PC-3 (cell line): Measurements from ENCODE around the gene PCYT1B. TPM values are rescaled to one million over a fixed set of nuclear protein-coding genes. Genes with fewer than 3 reads are reported as not detected.

ENCODE experiments used
- ATAC-seq: fragments of 200-7000 bp; cut with Tn5 transposase; 2 replicates; pipeline ENCODE4 v1.9.1; 2020; ENCODE audit warnings: mild to moderate bottlenecking, moderate library complexity
- BruUV-seq: library from RNA; stranded (reverse); fragments of 400-500 nt; replicated peaks from 2 replicates; lab custom pipeline; 2021; lab: Mats Ljungman, UMichigan
- CTCF ChIA-PET: fragments of 300-600 bp; sonication (Branson Sonifier 250); formaldehyde crosslinking; loops from one replicate; lab custom pipeline; 2022; ENCODE audit warnings: antibody characterized with exemption; lab: Charles Lee
- POLR2A ChIA-PET: fragments of 300-600 bp; sonication (Branson Sonifier 250); formaldehyde crosslinking; loops from one replicate; lab custom pipeline; 2022; ENCODE audit warnings: antibody characterized with exemption; ENCODE audit not compliant: unreplicated experiment; lab: Charles Lee
- DNase-seq: peaks from one replicate; pipeline ENCODE4 v3.0.0-alpha.2; 2015
- H2AFZ ChIP-seq: fragments of 300-600 bp; sonication (generic); 2 replicates; pipeline ENCODE4 v1.6.0; 2016; ENCODE audit warnings: antibody characterized with exemption, low read length
- H3F3A ChIP-seq: fragments of 300-600 bp; sonication (generic); one replicate; pipeline ENCODE4 v1.6.0; 2017; ENCODE audit warnings: antibody characterized with exemption, low read length, control low read depth, mild to moderate bottlenecking; ENCODE audit not compliant: unreplicated experiment
- H3K27ac ChIP-seq: fragments of 300-600 bp; sonication (generic); 2 replicates; pipeline ENCODE4 v1.5.1; 2016; ENCODE audit warnings: mild to moderate bottlenecking, low read length
- H3K27me3 ChIP-seq: fragments of 300-600 bp; sonication (generic); 2 replicates; pipeline ENCODE4 v1.6.1; 2016; ENCODE audit warnings: low read length, mixed read lengths
- H3K36me3 ChIP-seq: fragments of 300-600 bp; sonication (generic); 2 replicates; pipeline ENCODE4 v1.6.1; 2016; ENCODE audit warnings: low read depth, mixed run types, low read length, mixed read lengths
- H3K4me1 ChIP-seq: fragments of 300-600 bp; sonication (generic); 2 replicates; pipeline ENCODE4 v1.5.1; 2016; ENCODE audit warnings: low read length; ENCODE audit not compliant: insufficient read depth
- H3K4me2 ChIP-seq: fragments of 300-600 bp; sonication (generic); 2 replicates; pipeline ENCODE4 v1.6.0; 2016; ENCODE audit warnings: low read length
- H3K4me3 ChIP-seq: fragments of 300-600 bp; sonication (generic); 2 replicates; pipeline ENCODE4 v1.5.1; 2016; ENCODE audit warnings: mild to moderate bottlenecking, low read length, mixed read lengths
- H3K79me2 ChIP-seq: fragments of 300-600 bp; sonication (generic); 2 replicates; pipeline ENCODE4 v1.6.1; 2017; ENCODE audit warnings: low read length, mixed read lengths
- H3K9ac ChIP-seq: fragments of 300-600 bp; sonication (generic); 2 replicates; pipeline ENCODE4 v1.6.0; 2016; ENCODE audit warnings: mild to moderate bottlenecking, low read length
- H3K9me2 ChIP-seq: fragments of 300-600 bp; sonication (generic); replicated peaks from 2 replicates; pipeline ENCODE4 v1.6.1; 2016; ENCODE audit warnings: mixed run types, low read length, mixed read lengths
- H3K9me3 ChIP-seq: fragments of 300-600 bp; sonication (generic); 2 replicates; pipeline ENCODE4 v1.6.1; 2016; ENCODE audit warnings: low read length, mixed read lengths
- H4K20me1 ChIP-seq: fragments of 300-600 bp; sonication (generic); 2 replicates; pipeline ENCODE4 v1.6.1; 2016; ENCODE audit warnings: low read length, mixed read lengths
- EZH2 ChIP-seq: fragments of 300-600 bp; sonication (generic); IDR thresholded peaks from one replicate; pipeline ENCODE4 v1.6.1; 2017; ENCODE audit warnings: antibody characterized with exemption, mild to moderate bottlenecking, low read length; ENCODE audit not compliant: unreplicated experiment
- EZH2phosphoT487 ChIP-seq: fragments of 300-600 bp; sonication (generic); IDR thresholded peaks from 2 replicates; pipeline ENCODE4 v1.6.1; 2018; ENCODE audit warnings: mild to moderate bottlenecking, antibody characterized with exemption, low read length, borderline replicate concordance
- intact Hi-C: fragments of 100-400 bp; cut with micrococcal nuclease; formaldehyde crosslinking; loops from 2 replicates; pipeline ENCODE4 v1.9.0; 2023
- total RNA-seq: library from RNA; depleted of rRNA; stranded (reverse); fragments of >200 nt; gene quantifications from 2 replicates; pipeline ENCODE4 v1.2.3, GENCODE V29; 2014
- TF ChIP-seq, protein P1 (sequence below): fragments of 300-600 bp; sonication (generic); conservative IDR thresholded peaks from 2 replicates; pipeline ENCODE4 v1.5.1; 2017; ENCODE audit warnings: antibody characterized with exemption, low read depth, mild to moderate bottlenecking, low read length

The PCYT1B gene
- total RNA-seq, 1 experiment from 2014 or later, result not detected

GRCh38 chrX:24574743-24575142 lies 72.4 kb downstream of the PCYT1B start:
- ATAC-seq, result no peak
- Histone ChIP-seq H3K9me2 (no peaks in the 10 kb centered on the region), H3K27ac (no peak overlapping the region), H3K9me3 (no peaks in the 10 kb centered on the region), H3K27me3 (peaks cover 6% of the 10 kb centered on the region; the same call in 1 of the 2 replicates), H3K79me2 (no peaks in the 10 kb centered on the region), H3K4me2 (no peak overlapping the region), H4K20me1 (no peaks in the 10 kb centered on the region), H3K36me3 (no peaks in the 10 kb centered on the region), H2AFZ (no peak overlapping the region), H3K4me3 (no peak overlapping the region), H3K4me1 (no peaks in the 10 kb centered on the region), H3K9ac (no peak overlapping the region), H3F3A (no peaks in the 10 kb centered on the region)
- ChIA-PET POLR2A (no interaction called here), CTCF (no interaction called here)
- DNase-seq, result no peak
- intact Hi-C loops, result no loop called here
- BruUV-seq, result no TSS peak
- TF ChIP-seq EZH2 (no peak), EZH2phosphoT487 (no peak)
- TF ChIP-seq, protein P1, sequence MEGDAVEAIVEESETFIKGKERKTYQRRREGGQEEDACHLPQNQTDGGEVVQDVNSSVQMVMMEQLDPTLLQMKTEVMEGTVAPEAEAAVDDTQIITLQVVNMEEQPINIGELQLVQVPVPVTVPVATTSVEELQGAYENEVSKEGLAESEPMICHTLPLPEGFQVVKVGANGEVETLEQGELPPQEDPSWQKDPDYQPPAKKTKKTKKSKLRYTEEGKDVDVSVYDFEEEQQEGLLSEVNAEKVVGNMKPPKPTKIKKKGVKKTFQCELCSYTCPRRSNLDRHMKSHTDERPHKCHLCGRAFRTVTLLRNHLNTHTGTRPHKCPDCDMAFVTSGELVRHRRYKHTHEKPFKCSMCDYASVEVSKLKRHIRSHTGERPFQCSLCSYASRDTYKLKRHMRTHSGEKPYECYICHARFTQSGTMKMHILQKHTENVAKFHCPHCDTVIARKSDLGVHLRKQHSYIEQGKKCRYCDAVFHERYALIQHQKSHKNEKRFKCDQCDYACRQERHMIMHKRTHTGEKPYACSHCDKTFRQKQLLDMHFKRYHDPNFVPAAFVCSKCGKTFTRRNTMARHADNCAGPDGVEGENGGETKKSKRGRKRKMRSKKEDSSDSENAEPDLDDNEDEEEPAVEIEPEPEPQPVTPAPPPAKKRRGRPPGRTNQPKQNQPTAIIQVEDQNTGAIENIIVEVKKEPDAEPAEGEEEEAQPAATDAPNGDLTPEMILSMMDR, result no peak

DNA sequence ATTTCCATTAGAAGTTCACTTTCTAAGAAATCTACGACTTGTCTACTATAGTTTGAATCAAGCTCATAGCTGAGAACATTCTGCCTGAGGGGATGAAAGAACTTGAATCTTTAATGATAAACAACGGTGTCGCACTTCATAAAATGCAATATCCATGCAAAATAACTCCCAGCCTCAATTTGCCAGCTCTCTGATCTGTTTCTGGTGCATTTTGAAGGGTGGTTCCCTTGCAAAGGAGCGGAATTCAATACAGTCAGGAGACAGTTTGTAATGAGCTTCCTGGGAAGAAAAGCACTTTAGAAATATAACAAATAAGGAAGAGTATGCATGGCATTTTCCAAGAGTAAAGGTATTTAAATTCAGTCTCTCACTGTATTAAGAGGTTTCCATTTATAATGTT lies 80.0 kb downstream of the PCYT1B start:
- H3F3A ChIP-seq, result no peaks in the 10 kb centered on the region
- no peaks in the 10 kb centered on the region for H3K9me2 ChIP-seq
- H3K27ac ChIP-seq, result no peak overlapping the region
- peaks cover 12% of the 10 kb centered on the region; the same call in 1 of the 2 replicates for H3K27me3 ChIP-seq
- ChIA-PET CTCF (no interaction called here), POLR2A (no interaction called here)
- no peaks in the 10 kb centered on the region for H3K36me3 ChIP-seq
- no peak overlapping the region for H2AFZ ChIP-seq
- H3K9me3 ChIP-seq, result no peaks in the 10 kb centered on the region
- intact Hi-C loops, result no loop called here
- TF ChIP-seq EZH2 (no peak), EZH2phosphoT487 (no peak)
- TF ChIP-seq, protein P1, result no peak
- no TSS peak for BruUV-seq
- no peaks in the 10 kb centered on the region for H3K4me1 ChIP-seq
- no peaks in the 10 kb centered on the region for H3K79me2 ChIP-seq
- H3K4me2 ChIP-seq, result no peak overlapping the region
- H3K4me3 ChIP-seq, result no peak overlapping the region
- ATAC-seq (no peak), DNase-seq (no peak)
- H4K20me1 ChIP-seq, result no peaks in the 10 kb centered on the region
- no peak overlapping the region for H3K9ac ChIP-seq

DNA sequence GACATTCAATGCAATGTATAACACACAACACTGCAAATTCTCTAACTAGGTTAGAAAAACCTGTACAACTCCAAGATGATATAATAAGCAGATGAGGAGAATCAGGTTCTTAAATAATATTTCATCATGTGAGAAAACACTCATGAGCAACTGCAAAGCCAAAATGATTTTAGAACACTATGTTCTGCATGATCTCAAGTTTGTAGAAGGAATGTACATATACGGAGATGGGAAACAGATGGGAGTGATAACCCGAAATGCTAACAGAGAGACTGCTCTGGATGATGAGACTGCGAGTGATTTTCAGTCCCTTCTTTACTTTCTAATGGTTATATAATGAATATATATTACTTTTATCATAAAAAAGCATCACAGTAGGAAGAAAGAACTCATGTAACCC lies 80.9 kb downstream of the PCYT1B start:
- BruUV-seq, result no TSS peak
- POLR2A ChIA-PET, result no interaction called here

More for the DNA sequence above, 80.9 kb downstream of the PCYT1B start:
- no peaks in the 10 kb centered on the region for H3K4me1 ChIP-seq
- no peak overlapping the region for H3K9ac ChIP-seq
- H3K36me3 ChIP-seq, result no peaks in the 10 kb centered on the region
- H3K9me2 ChIP-seq, result no peaks in the 10 kb centered on the region
- TF ChIP-seq, protein P1, result no peak
- TF ChIP-seq EZH2 (no peak), EZH2phosphoT487 (no peak)
- H3K79me2 ChIP-seq, result no peaks in the 10 kb centered on the region
- intact Hi-C loops, result no loop called here
- no peak for DNase-seq
- H3K4me3 ChIP-seq, result no peak overlapping the region
- no peak overlapping the region for H2AFZ ChIP-seq
- no peaks in the 10 kb centered on the region for H4K20me1 ChIP-seq
- CTCF ChIA-PET, result no interaction called here
- no peaks in the 10 kb centered on the region for H3F3A ChIP-seq
- ATAC-seq, result no peak
- H3K9me3 ChIP-seq, result no peaks in the 10 kb centered on the region
- peaks cover 16% of the 10 kb centered on the region; the same call in 1 of the 2 replicates for H3K27me3 ChIP-seq
- no peak overlapping the region for H3K27ac ChIP-seq
- H3K4me2 ChIP-seq, result no peak overlapping the region
